ENCODE results near the gene ZEB1. TPM values are rescaled to one million over a fixed set of nuclear protein-coding genes. Genes with fewer than 3 reads are reported as not detected.

ZEB1 gene
- total and polyA plus RNA-seq, 9 of the 15 experiments (the other 6 are each of a cell fraction or from before 2014, with no cell fraction given): 2.1 to 8.4 (median 4.9) TPM

DNA sequence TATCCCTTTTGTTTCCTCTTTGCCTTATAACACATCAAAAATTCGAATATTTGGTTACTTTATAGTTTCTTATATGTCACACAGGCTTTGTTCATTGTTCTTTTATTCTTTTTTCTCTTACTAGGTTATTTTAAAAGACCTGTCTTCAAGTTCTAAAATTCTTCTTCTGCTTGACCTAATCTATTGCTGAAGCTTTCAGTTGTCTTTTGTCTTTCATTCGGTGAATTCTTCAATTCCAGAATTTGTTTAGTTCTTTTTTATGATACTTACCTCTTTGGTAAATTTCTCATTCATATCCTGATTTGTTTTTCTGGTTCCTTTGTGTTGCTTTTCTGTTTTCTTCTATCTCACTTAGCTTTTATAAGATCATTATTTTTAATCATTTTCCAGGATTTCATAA, 188.4 kb downstream of the ZEB1 start:
- WGBS (ENCODE audit: insufficient coverage, low coverage, missing lambda C conversion rate): 2% methylated on average over 2 of the region's 2 CpGs
- no peaks in the 10 kb centered on the region for H3K9me1 ChIP-seq (ENCODE audit: control insufficient read depth, insufficient read depth, low read length)
- no peak overlapping the region for H3K27ac ChIP-seq (ENCODE audit: extremely low read depth, low read depth, low read length)
- H2AFZ ChIP-seq (ENCODE audit: low read depth, low read length): no peak overlapping the region
- H4K20me1 ChIP-seq (replicated peaks; ENCODE audit: control insufficient read depth, insufficient read depth, low read length): no peaks in the 10 kb centered on the region
- no TSS peak for BruUV-seq (replicated peaks)
- no peak for DNase-seq (ENCODE audit: extremely low read depth in 1 of 4, low spot score in 3 of 4)
- intact Hi-C loops (cut with micrococcal nuclease): no loop called here
- ATAC-seq: no peak
- POLR2A ChIA-PET: no interaction called here
- H3K9me3 ChIP-seq (replicated peaks; ENCODE audit: control insufficient read depth, insufficient read depth, low read depth, low read length): no peaks in the 10 kb centered on the region
- FAIRE-seq: no peak
- H3K79me2 ChIP-seq (ENCODE audit: control insufficient read depth, insufficient read depth, low read length): no peaks in the 10 kb centered on the region
- no peaks in the 10 kb centered on the region for H3K36me3 ChIP-seq (ENCODE audit: control insufficient read depth, insufficient read depth, low read length)
- CTCF ChIA-PET (ENCODE audit: low intra/inter-chr PET ratio): no interaction called here
- no peak overlapping the region for H3K4me3 ChIP-seq
- in situ Hi-C loops (cut with MboI): no loop called here
- no peaks in the 10 kb centered on the region for H3K4me1 ChIP-seq (replicated peaks in 1 of 2; ENCODE audit: control insufficient read depth in 2 of 2, insufficient read depth in 2 of 2, low read length in 2 of 2)
- no peaks in the 10 kb centered on the region for H3K27me3 ChIP-seq (ENCODE audit: control insufficient read depth in 2 of 2, insufficient read depth in 2 of 2, low read length in 2 of 2)
- H3K4me2 ChIP-seq (ENCODE audit: insufficient read depth, low read length): no peak overlapping the region
- no peak overlapping the region for H3K9ac ChIP-seq (ENCODE audit: insufficient read depth in 1 of 2, low read depth in 2 of 2, low read length in 2 of 2)
- TF ChIP-seq, protein P1, sequence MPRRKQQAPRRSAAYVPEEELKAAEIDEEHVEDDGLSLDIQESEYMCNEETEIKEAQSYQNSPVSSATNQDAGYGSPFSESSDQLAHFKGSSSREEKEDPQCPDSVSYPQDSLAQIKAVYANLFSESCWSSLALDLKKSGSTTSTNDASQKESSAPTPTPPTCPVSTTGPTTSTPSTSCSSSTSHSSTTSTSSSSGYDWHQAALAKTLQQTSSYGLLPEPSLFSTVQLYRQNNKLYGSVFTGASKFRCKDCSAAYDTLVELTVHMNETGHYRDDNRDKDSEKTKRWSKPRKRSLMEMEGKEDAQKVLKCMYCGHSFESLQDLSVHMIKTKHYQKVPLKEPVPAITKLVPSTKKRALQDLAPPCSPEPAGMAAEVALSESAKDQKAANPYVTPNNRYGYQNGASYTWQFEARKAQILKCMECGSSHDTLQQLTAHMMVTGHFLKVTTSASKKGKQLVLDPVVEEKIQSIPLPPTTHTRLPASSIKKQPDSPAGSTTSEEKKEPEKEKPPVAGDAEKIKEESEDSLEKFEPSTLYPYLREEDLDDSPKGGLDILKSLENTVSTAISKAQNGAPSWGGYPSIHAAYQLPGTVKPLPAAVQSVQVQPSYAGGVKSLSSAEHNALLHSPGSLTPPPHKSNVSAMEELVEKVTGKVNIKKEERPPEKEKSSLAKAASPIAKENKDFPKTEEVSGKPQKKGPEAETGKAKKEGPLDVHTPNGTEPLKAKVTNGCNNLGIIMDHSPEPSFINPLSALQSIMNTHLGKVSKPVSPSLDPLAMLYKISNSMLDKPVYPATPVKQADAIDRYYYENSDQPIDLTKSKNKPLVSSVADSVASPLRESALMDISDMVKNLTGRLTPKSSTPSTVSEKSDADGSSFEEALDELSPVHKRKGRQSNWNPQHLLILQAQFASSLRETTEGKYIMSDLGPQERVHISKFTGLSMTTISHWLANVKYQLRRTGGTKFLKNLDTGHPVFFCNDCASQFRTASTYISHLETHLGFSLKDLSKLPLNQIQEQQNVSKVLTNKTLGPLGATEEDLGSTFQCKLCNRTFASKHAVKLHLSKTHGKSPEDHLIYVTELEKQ (CRISPR knock-in tag; IDR thresholded peaks at IDR 0.05): no peak
- TF ChIP-seq GTF2F1 (IDR thresholded peaks at IDR 0.05; ENCODE audit: low read depth, low read length) (no peak), NCOA4 (IDR thresholded peaks at IDR 0.05; ENCODE audit: partially characterized antibody) (no peak), HDAC8 (tag; IDR thresholded peaks at IDR 0.05) (no peak), SMAD3 (CRISPR knock-in tag; conservative IDR thresholded peaks at IDR 0.05) (no peak), ZNF589 (CRISPR knock-in tag; IDR thresholded peaks at IDR 0.05; ENCODE audit: low read depth) (no peak), TEAD1 (CRISPR knock-in tag; IDR thresholded peaks at IDR 0.05) (no peak), FOXM1 (IDR thresholded peaks at IDR 0.05; ENCODE audit: low read depth) (no peak), FOXM1 (CRISPR knock-in tag; IDR thresholded peaks at IDR 0.05; ENCODE audit: low read depth) (no peak), HLTF (IDR thresholded peaks at IDR 0.05) (no peak), HDAC6 (IDR thresholded peaks at IDR 0.05; ENCODE audit: low read depth, low read length) (no peak), NR3C1 (CRISPR knock-in tag; IDR thresholded peaks at IDR 0.05) (no peak), ELF1 (tag; IDR thresholded peaks at IDR 0.05) (no peak)
- TF ChIP-seq, protein P2, sequence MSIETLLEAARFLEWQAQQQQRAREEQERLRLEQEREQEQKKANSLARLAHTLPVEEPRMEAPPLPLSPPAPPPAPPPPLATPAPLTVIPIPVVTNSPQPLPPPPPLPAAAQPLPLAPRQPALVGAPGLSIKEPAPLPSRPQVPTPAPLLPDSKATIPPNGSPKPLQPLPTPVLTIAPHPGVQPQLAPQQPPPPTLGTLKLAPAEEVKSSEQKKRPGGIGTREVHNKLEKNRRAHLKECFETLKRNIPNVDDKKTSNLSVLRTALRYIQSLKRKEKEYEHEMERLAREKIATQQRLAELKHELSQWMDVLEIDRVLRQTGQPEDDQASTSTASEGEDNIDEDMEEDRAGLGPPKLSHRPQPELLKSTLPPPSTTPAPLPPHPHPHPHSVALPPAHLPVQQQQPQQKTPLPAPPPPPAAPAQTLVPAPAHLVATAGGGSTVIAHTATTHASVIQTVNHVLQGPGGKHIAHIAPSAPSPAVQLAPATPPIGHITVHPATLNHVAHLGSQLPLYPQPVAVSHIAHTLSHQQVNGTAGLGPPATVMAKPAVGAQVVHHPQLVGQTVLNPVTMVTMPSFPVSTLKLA (conservative IDR thresholded peaks at IDR 0.05): no peak
- TF ChIP-seq, protein P3, sequence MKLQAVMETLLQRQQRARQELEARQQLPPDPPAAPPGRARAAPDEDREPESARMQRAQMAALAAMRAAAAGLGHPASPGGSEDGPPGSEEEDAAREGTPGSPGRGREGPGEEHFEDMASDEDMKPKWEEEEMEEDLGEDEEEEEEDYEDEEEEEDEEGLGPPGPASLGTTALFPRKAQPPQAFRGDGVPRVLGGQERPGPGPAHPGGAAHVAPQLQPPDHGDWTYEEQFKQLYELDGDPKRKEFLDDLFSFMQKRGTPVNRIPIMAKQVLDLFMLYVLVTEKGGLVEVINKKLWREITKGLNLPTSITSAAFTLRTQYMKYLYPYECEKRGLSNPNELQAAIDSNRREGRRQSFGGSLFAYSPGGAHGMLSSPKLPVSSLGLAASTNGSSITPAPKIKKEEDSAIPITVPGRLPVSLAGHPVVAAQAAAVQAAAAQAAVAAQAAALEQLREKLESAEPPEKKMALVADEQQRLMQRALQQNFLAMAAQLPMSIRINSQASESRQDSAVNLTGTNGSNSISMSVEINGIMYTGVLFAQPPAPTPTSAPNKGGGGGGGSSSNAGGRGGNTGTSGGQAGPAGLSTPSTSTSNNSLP (IDR thresholded peaks at IDR 0.05; ENCODE audit: borderline replicate concordance, low read depth, low read length): no peak
- TF ChIP-seq, protein P4, sequence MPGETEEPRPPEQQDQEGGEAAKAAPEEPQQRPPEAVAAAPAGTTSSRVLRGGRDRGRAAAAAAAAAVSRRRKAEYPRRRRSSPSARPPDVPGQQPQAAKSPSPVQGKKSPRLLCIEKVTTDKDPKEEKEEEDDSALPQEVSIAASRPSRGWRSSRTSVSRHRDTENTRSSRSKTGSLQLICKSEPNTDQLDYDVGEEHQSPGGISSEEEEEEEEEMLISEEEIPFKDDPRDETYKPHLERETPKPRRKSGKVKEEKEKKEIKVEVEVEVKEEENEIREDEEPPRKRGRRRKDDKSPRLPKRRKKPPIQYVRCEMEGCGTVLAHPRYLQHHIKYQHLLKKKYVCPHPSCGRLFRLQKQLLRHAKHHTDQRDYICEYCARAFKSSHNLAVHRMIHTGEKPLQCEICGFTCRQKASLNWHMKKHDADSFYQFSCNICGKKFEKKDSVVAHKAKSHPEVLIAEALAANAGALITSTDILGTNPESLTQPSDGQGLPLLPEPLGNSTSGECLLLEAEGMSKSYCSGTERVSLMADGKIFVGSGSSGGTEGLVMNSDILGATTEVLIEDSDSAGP (CRISPR knock-in tag; IDR thresholded peaks at IDR 0.05): no peak
